HUDEP-2 (cell line): ENCODE measurements around the gene CCNB1IP1.
"Not testable (repeated sequence)": the region's sequence is repeated elsewhere in the genome, so short reads cannot be mapped to it uniquely, and the experiment has no call there.

Experiments used
- DNase-seq, 76 experiments: peaks; one replicate each; lab custom pipeline; 2025; ENCODE audit not compliant: unreplicated experiment in 76 of 76; lab: John Stamatoyannopoulos, UW

The CCNB1IP1 gene

GRCh38 chr14:20332788-20333493 is at the start of gene CCNB1IP1:
CCNB1IP1 (minus strand) TSS chr14:20333279; CDS start chr14:20316523, 16,756 bp downstream.
- peak in 57 of 76 experiments; percentile 5 to 76 (median 32) for DNase-seq

- no peak for DNase-seq
These were observed 49.4 kb upstream of the CCNB1IP1 start for GRCh38 chr14:20382526-20382925.

GRCh38 chr14:20381341-20381740 is 48.3 kb upstream of the CCNB1IP1 start:
- DNase-seq, result no peak

GRCh38 chr14:20380681-20381080 is 47.6 kb upstream of the CCNB1IP1 start:
- DNase-seq, result no peak

- no peak for DNase-seq
These were observed 46.7 kb upstream of the CCNB1IP1 start for GRCh38 chr14:20379743-20380142.

- DNase-seq, result no peak
These were observed 44.1 kb upstream of the CCNB1IP1 start for GRCh38 chr14:20377171-20377570.

- no peak for DNase-seq
These were observed 43.1 kb upstream of the CCNB1IP1 start for GRCh38 chr14:20376071-20376588.

GRCh38 chr14:20375471-20375870 is 42.4 kb upstream of the CCNB1IP1 start:
- DNase-seq, result no peak

- DNase-seq, result no peak
These were observed 39.7 kb upstream of the CCNB1IP1 start for GRCh38 chr14:20372796-20373195.

- no peak for DNase-seq
These were observed 32.8 kb upstream of the CCNB1IP1 start for GRCh38 chr14:20365928-20366327.

- not testable (repeated sequence) for DNase-seq
These were observed 25.4 kb upstream of the CCNB1IP1 start for GRCh38 chr14:20358474-20358873.

GRCh38 chr14:20356422-20356821 is 23.3 kb upstream of the CCNB1IP1 start:
- no peak for DNase-seq

GRCh38 chr14:20350860-20351259 is 17.8 kb upstream of the CCNB1IP1 start:
- DNase-seq, result no peak

- DNase-seq, result no peak
These were observed 17.2 kb upstream of the CCNB1IP1 start for GRCh38 chr14:20350282-20350681.

- DNase-seq, result no peak
These were observed 14.7 kb upstream of the CCNB1IP1 start for GRCh38 chr14:20347747-20348146.

GRCh38 chr14:20346713-20347112 is 13.6 kb upstream of the CCNB1IP1 start:
- no peak for DNase-seq

- no peak for DNase-seq
These were observed 12.3 kb upstream of the CCNB1IP1 start for GRCh38 chr14:20345366-20345765.

- peak in 1 of 76 experiments; percentile 20 for DNase-seq
These were observed 10.8 kb upstream of the CCNB1IP1 start for GRCh38 chr14:20343862-20344220.

GRCh38 chr14:20343092-20343861 is 10.2 kb upstream of the CCNB1IP1 start, which contains the start of gene PARP2:
PARP2 (plus strand) TSS chr14:20343635; CDS start chr14:20343642, 7 bp downstream.
- peak; percentile 14 to 100 (median 98) for DNase-seq

GRCh38 chr14:20341646-20342045 is 8.6 kb upstream of the CCNB1IP1 start:
- no peak for DNase-seq

- not testable (repeated sequence) for DNase-seq
These were observed 8.0 kb upstream of the CCNB1IP1 start for GRCh38 chr14:20341032-20341431.

- no peak for DNase-seq
These were observed 938 bp upstream of the CCNB1IP1 start for GRCh38 chr14:20334017-20334416.
